Right atrium auricular region (tissue), 2 donors: Measurements from ENCODE around the gene CARD6. TPM values are rescaled to one million over a fixed set of nuclear protein-coding genes. Genes with fewer than 3 reads are reported as not detected.

Experiments used
- DNase-seq: peaks from one replicate; pipeline ENCODE4 v3.0.0-alpha.2; 2019; ENCODE audit warnings: low spot score
- H3K27ac ChIP-seq, 2 donors: fragments of 200-600 bp; sonication (generic); 1 replicate in 1 of 2; 2 replicates in 1 of 2; pipeline ENCODE4 v1.5.1; 2016 to 2019
- H3K27me3 ChIP-seq, 2 donors: fragments of 200-600 bp; sonication (generic); one replicate each; pipeline versions ENCODE4 v1.5.1 to v1.6.0; 2017 to 2019
- H3K36me3 ChIP-seq: fragments of 200-600 bp; sonication (generic); one replicate; pipeline ENCODE4 v1.5.1; 2016
- H3K4me1 ChIP-seq, 2 donors: fragments of 200-600 bp; sonication (generic); one replicate each; pipeline versions ENCODE4 v1.5.1 to v1.6.0; 2017 to 2019
- H3K4me3 ChIP-seq, 2 donors: fragments of 200-600 bp; sonication (generic); 1 replicate in 1 of 2; 2 replicates in 1 of 2; pipeline ENCODE4 v1.5.1; 2017 to 2019; ENCODE audit warnings: mild to moderate bottlenecking in 1 of 2, moderate library complexity in 1 of 2
- H3K9me3 ChIP-seq, 2 donors: fragments of 200-600 bp; sonication (generic); one replicate each; pipeline ENCODE4 v1.5.1; 2019
- CTCF ChIP-seq, 2 donors: fragments of 200-600 bp; sonication (generic); IDR thresholded peaks; one replicate each; pipeline ENCODE4 v1.5.1; 2019; ENCODE audit warnings: antibody characterized with exemption in 2 of 2
- total RNA-seq, 2 donors: library from RNA; depleted of rRNA; stranded (reverse); fragments of >200 nt; gene quantifications; one replicate each; pipeline ENCODE4 v1.1.0, GENCODE V29; 2016

Gene CARD6
- total RNA-seq, 2 donors from 2014 or later = 8.0 to 10.8 TPM

- no peaks in the 10 kb centered on the region for H3K9me3 ChIP-seq
- no peak for TF ChIP-seq CTCF (IDR thresholded peaks at IDR 0.05)
- H3K4me1 ChIP-seq = peaks cover 0 to 25% of the 10 kb centered on the region in 2 donors
- H3K36me3 ChIP-seq = peaks cover 69% of the 10 kb centered on the region
- H3K4me3 ChIP-seq = no peak overlapping the region
- no peak overlapping the region for H3K27ac ChIP-seq
- no peak for DNase-seq
- no peaks in the 10 kb centered on the region for H3K27me3 ChIP-seq
These were observed 8.8 kb upstream of the CARD6 start for GRCh38 chr5:40832345-40832744.

- Histone ChIP-seq H3K27me3 (no peaks in the 10 kb centered on the region), H3K4me3 (peak overlapping the region; percentile 61 to 69), H3K9me3 (no peaks in the 10 kb centered on the region), H3K27ac (peak overlapping the region; percentile 96 to 97), H3K36me3 (peaks cover 55% of the 10 kb centered on the region), H3K4me1 (peaks cover 0 to 25% of the 10 kb centered on the region in 2 donors)
- DNase-seq = no peak
- no peak for TF ChIP-seq CTCF (IDR thresholded peaks at IDR 0.05)
These were observed 7.4 kb upstream of the CARD6 start for GRCh38 chr5:40833712-40834229.

- no peaks in the 10 kb centered on the region for H3K27me3 ChIP-seq
- H3K4me3 ChIP-seq = peak overlapping the region; percentile 61 to 69
- TF ChIP-seq CTCF (IDR thresholded peaks at IDR 0.05) = no peak
- peaks cover 0 to 25% of the 10 kb centered on the region in 2 donors for H3K4me1 ChIP-seq
- H3K27ac ChIP-seq = peak overlapping the region; percentile 96 to 97
- no peaks in the 10 kb centered on the region for H3K9me3 ChIP-seq
- no peak for DNase-seq
- H3K36me3 ChIP-seq = peaks cover 48% of the 10 kb centered on the region
These were observed 6.7 kb upstream of the CARD6 start for GRCh38 chr5:40834391-40834848.

- peak within 1 kb of the TSS; percentile 61 to 69 for H3K4me3 ChIP-seq
- no peaks in the 10 kb centered on the region for H3K27me3 ChIP-seq
- no peak for TF ChIP-seq CTCF (IDR thresholded peaks at IDR 0.05)
- H3K27ac ChIP-seq = peak within 1 kb of the TSS; percentile 96 to 97
- H3K36me3 ChIP-seq = peaks cover 41% of the 10 kb centered on the region
- peaks cover 0 to 25% of the 10 kb centered on the region in 2 donors for H3K4me1 ChIP-seq
- DNase-seq = peak; percentile 97
- H3K9me3 ChIP-seq = no peaks in the 10 kb centered on the region
These were observed 6.0 kb upstream of the CARD6 start, which contains the start of gene RPL37 for GRCh38 chr5:40834849-40835787. Gene RPL37, minus strand, starts transcription at chr5:40835222. Its CDS starts 37 bp downstream, at chr5:40835185.

- Histone ChIP-seq H3K9me3 (no peaks in the 10 kb centered on the region), H3K27me3 (no peaks in the 10 kb centered on the region), H3K36me3 (peaks cover 12% of the 10 kb centered on the region), H3K27ac (no peak overlapping the region), H3K4me1 (peaks cover 0 to 27% of the 10 kb centered on the region in 2 donors), H3K4me3 (no peak overlapping the region)
- no peak for TF ChIP-seq CTCF (IDR thresholded peaks at IDR 0.05)
- no peak for DNase-seq
These were observed 3.1 kb upstream of the CARD6 start for GRCh38 chr5:40838086-40838485.
